Lower leg skin (tissue), 3 donors: ENCODE results near the gene OTULIN.

Source experiments
- POLR2A ChIP-seq, 2 donors: fragments of 450-650 bp; IDR thresholded peaks; one replicate each; pipeline ENCODE4 v1.6.1; 2016 to 2017; ENCODE audit warnings: antibody characterized with exemption in 2 of 2, mild to moderate bottlenecking in 1 of 2, moderate library complexity in 1 of 2
- TF ChIP-seq, protein P1 (sequence below), 3 donors: fragments of 450-650 bp; IDR thresholded peaks; one replicate each; pipeline ENCODE4 v1.5.1; 2016; ENCODE audit warnings: antibody characterized with exemption in 3 of 3, mild to moderate bottlenecking in 3 of 3, moderate library complexity in 2 of 3

DNA sequence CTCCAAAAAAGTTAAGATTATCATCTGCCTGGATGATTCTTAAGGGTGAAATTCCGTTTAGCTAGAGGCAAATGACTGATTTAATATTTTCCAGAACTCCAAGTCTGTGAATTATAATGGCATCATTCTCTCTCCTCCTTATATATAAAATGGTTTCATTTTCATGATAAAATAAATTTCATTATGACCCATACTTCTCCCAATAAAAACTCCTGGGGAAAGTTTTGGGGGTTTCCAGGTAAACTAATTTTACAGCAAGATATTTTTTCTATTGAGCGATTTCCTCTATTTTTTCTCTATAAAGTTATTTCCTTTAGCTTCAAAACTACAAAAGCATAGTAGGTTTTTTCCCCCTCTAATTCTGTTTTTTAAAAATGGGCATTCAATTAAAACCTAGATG, 7.6 kb upstream of the OTULIN start:
- TF ChIP-seq, protein P1, sequence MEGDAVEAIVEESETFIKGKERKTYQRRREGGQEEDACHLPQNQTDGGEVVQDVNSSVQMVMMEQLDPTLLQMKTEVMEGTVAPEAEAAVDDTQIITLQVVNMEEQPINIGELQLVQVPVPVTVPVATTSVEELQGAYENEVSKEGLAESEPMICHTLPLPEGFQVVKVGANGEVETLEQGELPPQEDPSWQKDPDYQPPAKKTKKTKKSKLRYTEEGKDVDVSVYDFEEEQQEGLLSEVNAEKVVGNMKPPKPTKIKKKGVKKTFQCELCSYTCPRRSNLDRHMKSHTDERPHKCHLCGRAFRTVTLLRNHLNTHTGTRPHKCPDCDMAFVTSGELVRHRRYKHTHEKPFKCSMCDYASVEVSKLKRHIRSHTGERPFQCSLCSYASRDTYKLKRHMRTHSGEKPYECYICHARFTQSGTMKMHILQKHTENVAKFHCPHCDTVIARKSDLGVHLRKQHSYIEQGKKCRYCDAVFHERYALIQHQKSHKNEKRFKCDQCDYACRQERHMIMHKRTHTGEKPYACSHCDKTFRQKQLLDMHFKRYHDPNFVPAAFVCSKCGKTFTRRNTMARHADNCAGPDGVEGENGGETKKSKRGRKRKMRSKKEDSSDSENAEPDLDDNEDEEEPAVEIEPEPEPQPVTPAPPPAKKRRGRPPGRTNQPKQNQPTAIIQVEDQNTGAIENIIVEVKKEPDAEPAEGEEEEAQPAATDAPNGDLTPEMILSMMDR (IDR thresholded peaks at IDR 0.05) = no peak
- TF ChIP-seq POLR2A (IDR thresholded peaks at IDR 0.05) = no peak
